ENCODE measurements around the gene IL17RA.
"Not testable (repeated sequence)": the region's sequence is repeated elsewhere in the genome, so short reads cannot be mapped to it uniquely, and the experiment has no call there.

IL17RA gene

DNA sequence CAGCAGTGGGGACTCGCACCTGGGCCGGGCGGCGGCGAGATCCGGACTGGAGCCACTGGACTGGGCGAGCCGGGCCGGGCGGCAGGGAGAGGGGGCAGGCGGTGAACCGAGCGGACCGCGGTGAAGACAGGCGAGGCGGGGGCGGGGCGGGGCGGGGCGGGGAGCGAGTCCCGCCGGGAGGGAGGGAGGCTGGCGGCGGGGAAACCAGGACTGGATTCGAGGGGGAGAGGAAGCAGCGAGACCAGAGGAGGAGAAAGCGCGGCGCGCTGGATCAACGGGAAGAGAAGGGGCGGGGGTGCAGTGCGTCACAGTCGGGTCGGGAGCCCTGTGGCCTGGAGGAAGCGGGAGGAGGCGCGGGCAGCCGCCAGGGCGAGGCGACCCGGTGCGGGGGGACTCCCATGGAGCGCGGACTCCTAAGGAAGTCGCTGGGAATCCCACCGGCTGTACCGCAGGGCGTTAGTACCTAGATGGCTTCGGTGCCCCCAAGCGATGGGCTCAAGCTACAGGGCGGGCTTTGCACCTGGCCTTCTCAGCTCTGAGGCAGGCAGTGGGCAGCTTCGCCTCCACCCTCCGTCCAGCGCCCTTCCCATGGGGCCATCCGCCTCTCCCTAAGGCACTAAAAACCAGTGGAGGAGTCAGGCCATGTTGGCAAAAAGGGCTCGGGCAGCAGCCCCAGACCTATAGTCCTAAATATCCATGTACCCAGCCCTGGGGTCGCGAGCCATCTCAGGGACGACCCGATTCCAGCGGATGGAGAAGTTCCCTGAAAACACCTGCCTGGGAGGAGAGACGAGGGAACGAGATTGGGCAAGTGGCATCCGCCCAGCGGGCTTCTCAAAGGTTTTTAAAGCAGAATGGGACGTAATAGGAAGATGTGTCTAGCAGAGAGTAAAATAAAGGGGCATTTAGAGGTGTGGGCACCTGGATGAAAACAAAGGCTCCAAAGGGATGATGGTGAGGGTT lies 36.7 kb downstream of the IL17RA start, which contains the start of gene TMEM121B:
Gene TMEM121B, minus strand, starts transcription at position 128 of the 963 bp plus-strand sequence. CDS start 233 bp downstream, outside the sequence.
- peak; percentile 85 for DNase-seq

DNA sequence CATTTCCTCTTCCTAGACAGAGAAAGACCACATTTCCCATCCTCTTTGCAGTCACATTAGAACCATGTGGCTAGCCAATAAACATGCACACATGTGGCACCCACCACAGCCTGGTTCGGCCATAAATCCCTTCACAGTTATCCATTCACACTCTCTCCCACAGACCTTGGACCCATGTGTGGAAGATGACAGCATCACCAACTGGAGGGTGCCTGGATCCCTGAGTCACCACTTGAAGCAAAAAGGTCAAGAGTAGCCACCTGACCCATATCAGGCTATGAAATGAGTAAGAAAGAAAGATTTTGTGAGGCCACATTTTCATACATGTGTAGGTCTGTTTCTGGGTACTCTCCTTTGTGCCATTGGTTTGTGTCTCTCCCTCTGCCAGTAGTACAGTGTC lies 45.4 kb downstream of the IL17RA start:
- no peak for DNase-seq

DNA sequence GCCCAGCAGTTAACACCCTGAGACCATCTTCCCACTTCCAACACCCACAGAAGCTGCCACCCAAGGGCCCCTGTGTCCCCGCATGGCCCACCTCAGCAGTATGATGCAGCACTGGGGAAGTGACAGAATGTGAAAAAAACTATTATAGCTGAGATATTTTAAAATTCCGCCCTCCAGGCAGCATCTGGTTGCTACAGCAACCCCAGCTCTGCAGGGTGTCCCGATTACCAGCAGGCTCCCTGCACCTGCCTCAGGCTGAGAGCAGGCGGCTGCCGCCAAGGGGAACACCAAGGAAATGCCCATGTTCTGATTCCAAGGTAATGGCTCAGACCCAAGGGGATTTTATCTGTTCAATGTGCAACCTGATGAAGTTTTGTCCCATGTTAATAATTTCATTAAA lies 46.9 kb downstream of the IL17RA start:
- peak; percentile 32 for DNase-seq

DNA sequence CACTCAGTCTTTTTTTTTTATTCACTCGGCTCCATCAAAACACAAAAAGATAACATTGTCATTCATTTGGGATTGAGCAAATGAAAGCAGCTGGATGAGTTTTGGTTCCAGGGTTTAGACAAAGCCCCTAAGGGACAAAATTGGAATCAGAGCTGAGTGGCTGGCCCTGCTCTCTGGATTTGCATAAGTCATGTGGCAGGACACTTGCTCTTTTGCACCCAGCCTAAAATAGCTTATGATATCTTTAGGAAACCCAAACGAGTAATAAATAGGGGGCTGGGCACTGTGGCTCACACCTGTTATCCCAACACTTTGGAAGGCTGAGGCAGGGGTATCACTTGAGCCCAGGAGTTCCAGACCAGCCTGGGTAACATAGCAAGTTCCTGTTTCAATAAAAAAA lies 47.3 kb downstream of the IL17RA start:
- DNase-seq, result no peak

DNA sequence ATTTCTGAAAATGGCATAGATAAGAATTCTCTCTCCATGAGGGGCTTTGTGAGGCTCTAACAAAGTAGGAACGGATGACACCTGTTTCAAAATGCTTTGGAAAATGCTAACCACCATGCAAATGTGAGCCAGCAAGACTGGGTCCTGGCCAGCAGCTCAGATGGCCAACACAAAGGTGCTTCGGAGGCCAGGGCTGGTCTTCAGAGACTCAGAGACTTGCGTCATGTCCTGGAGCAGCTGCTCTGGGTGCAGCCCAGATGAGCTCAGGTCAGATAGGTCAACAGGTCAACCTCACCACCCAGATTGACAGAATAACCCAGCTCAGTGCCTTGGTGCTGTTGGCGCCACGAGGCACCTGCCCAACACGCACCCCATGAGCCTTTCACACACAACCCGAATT lies 48.3 kb downstream of the IL17RA start:
- DNase-seq, result no peak

DNA sequence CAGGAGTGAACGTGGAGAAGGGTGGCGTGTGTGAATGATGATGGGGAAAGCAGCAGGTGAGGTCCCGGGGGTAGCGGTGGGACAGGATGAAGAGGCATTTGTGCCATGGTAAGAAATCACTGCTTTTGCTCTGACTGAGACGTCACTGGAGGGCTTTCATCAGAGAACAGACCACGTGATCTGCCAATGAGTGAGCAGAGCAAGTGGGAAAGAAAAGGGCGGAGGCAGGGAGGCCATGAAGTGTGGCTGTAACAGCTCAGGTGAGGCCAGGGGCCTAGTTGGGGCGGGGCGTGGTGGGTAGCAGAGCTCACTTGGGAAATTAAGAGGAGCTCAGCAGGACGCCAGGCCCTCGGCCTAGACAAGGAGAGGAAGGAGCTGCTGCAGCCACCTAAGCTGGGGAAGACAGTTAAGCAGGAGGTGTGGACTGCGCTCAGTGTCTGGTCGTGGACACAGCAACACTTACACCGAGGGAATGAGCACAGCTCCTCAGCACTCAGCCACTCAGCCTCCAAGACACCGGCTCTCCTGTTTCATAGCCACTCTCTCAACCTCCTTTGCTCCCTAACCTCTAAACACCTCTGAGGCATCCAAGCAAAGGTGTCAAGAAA lies 50.5 kb downstream of the IL17RA start:
- no peak for DNase-seq

DNA sequence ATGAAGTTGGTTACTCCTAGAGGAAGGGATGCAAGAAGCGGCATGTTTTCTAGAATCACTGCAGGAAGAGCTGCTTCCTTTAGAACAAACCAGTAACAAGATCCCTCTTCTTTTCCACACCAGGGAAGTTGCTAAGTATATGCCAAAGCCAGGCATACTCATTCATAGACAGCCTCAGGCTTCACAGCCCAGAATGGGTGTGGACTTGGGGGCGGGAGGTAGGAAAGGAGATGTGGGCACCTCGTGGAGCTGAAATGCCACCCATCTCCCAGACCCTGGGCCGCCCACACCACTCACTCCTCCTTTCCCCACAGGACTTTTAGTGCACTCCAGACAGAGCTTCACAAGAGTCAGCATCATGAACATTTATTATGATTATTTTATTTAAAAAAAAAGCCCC lies 52.4 kb downstream of the IL17RA start:
- DNase-seq, result no peak

DNA sequence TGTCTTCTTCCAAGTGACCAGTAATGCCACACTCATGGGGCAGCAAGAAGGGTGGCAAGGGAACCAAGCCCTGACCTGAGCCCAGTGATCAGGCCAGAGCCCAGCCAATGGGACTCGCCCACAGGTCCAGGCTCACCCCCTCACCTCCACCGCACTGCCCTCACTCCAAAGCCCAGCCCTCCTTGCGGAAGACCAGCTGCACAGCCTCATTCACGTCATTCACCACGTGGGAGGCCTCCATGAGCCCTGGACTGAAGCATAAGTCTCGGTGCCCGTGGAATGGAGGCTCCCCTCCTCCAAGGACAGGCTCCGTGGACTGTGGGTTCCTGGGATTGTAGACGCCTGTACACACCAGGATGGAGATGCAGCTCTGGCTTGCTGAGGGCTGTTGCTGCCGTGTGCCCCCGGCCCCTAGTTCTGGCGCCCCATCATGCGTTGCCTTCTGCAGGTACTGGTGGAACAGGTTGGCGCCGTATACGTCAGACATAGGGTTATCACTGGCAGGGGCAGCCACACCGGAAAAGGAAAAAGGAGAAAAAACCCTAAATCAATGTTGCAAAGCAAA lies 53.1 kb downstream of the IL17RA start:
- DNase-seq, result no peak

DNA sequence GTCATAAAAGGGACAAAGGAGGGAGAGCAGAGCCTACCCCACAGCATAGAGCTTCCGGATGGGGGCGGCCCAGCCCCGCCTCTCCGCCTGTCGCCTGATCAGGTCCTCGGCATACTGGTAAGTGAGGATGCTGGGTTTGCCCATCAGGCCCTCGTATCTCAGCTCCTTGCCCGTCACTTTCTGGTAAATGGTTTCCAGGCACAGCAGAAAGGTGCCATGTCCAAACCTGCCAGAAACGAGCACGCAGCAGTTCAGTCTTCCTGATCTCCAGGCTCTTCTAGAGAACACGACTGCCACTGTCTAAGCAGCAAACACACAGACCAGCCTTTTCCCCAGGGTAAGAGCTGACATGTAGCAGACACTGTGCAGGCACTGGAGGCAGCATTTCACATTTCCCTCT lies 53.7 kb downstream of the IL17RA start:
- DNase-seq, result no peak

DNA sequence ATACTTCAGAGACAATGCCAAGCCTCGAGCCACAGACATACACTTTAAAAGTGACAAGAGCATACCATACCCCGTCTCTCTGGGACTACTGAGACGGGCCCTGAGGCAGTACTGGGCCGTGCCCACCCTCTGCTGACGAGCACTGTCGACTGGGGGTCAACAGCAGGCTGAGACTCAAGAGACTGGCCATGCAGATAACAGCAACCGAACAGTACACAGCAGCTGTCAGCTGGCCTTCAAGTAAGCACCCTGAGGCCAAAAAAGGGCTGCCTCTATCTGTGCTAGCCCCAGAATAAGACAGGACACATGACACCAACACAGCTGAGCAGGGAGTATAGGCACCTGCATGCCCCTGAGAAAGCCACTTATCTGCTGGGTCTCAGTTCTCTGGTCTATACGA lies 55.2 kb downstream of the IL17RA start:
- DNase-seq, result no peak

DNA sequence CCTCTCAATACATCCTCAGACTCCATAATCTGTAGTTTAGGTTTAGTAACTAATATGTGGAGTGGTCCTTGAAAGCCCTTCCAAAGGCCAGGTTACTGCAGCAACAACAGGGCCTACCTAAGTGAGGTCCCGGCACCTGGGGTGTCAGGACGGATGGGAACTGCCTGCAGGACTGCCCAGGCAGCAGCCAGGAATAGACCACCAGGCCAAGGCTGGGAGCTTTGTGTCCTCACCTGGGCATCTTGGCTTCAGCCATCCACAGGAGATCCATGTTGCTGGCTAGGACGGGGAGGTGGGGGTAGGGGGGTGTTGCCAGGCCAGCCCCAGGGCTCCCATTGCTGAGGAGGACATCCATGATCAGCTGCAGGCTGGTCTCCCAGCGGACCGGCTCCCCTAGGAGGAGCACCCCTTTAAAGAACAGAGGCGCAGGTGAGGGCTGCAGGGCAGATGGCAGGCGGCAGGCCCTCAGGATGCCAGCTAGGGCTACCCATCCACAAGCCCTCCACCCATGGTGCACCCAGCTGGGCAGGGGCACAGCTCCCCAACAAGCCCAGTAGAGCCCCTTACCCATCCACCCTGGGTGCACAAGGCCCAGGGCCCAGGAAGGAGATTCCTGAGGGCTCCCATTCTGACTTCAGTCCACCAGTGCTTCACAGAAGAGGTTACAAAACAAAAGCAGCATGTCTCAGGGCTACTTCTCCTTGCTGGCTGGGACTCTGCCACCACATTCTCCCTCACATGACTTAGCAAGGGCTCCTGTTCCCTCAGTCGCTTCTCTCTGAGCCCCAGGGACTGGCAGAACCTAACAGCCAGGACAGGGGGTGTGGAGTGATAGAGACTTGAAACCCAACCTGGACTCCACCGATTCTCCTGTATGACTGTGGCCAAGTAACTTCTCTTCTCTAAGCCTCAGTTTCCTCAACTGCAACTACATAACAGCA lies 56.3 kb downstream of the IL17RA start:
- no peak for DNase-seq

DNA sequence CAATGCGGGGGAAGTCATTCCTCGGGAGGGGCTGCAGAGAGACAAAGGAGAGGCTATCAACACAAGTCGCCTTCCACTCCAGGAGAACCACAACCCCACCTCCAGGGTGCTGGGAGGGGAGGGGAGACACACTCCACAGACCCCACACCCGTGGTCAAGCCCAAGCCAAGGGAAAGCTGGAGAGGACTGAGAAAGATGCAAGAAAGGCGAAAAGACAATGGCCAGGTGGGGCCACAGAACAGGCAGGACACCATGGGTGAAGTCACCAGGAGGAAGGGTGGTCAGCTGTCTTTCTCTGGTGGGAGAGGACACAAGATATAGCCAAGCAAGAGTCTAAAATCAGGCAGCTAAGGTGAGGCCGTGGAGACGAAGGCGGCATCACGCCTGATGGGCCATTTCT lies 58.3 kb downstream of the IL17RA start:
- no peak for DNase-seq

DNA sequence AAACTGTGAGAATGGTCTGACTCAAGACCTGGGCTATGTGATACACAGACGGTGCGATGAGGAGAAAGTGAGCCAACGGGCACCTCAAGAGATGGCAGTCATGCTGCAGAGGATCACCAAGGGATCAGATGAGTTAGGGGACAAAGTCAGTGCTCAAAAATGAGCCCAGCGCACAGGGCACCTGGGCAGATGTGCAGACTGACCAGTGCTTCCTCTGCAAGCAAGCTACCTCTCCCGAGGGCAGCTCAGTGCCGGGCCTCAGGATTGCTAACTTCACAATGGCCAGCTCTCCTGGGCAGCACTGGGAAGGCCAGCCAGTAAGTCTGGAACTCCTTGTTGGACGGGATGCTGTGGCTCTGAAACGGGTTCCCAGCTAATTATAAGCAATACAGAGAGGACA lies 59.0 kb downstream of the IL17RA start:
- no peak for DNase-seq

DNA sequence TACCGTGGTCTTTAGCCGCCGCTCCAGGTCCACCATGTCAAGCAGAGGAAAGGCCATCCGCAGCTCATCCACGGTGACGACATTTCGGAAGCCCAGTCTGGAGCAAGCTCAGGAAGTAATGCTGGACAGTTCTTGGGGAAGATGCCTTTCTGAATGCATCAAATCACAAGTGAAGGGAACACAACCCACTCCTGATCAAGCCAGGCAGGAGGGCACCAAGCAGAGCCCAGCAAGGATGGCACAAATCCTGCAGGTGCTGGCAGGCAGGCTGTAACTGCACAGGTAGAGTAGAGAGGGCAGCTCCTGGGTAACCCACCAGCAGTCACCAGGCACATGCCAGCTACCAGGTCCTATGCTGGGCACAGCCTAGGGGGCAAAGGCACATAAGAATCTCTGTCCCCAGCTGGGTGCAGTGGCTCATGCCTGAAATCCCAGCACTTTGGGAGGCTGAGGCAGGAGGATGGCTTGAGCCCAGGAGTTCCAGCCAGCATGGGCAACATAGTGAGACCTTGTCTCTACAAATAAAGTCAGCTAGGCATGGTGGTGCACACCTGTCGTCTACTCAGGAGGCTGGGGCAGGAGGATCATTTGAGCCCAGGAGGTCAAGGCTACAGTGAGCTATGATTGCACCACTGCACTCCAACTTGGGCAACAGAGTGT lies 60.4 kb downstream of the IL17RA start:
- DNase-seq, result no peak

DNA sequence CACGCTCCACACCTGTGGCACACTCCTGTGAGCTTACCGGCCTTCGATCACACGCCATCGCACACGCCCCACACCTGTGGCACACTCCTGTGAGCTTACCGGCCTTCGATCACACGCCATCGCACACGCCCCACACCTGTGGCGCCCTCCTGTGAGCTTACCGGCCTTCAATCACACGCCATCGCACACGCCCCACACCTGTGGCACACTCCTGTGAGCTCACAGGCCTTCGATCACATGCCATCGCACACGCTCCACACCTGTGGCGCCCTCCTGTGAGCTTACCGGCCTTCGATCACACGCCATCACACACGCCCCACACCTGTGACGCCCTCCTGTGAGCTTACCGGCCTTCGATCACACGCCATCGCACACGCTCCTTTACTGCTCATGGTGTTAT lies 62.7 kb downstream of the IL17RA start:
- DNase-seq, result not testable (repeated sequence)

DNA sequence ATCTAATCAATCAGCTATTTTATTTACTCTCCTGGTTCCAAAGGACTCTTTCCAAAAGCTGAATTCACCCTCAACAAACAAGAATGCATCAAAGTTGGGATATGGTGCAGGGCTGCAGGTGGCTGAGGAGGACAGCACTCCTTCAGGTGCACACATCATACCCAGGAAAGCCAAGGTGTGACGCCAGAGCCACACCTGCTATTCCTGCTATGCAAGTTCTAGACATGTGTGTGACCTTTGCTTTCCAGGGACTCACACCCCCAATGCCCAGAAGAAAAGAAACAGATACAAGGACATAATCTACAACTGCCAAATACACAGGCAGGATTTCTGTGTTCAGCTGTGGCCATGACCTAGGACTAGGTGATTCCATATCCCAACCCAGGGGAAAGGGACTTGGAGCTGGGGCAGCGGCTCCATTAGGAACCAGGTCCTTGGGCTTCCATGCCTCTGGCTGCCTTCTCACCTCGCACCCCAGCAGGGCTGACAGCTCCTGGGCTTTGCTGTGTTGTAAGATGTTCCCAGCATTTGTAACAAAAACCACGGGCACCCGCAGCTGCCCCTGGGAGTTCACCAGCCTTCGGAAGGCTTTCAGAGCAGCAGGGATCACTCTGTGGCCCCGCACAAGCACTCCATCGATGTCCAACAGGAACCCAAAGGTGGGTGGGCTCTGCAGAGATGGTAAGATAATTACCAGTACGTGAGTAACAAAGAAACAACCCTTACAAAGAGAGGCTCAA lies 64.4 kb downstream of the IL17RA start:
- DNase-seq, result no peak

DNA sequence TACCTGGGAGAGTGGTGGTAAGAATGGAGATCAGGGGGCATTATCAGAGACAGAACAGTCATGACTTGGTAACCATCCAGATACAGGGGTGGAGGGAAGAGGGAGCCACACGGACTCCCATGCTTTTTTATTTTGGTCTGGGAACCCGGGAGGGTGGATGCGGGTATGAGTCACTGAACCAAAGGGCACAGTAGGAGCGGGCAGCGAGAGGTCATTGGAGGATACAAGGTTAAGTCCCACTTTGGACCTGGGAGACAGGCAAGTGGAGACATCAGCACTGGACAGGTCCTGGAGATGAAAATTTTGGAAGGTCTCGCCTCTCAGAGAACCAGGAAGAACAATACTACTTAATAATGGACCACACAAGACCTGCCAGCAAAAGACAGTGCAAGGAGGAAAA lies 67.5 kb downstream of the IL17RA start:
- no peak for DNase-seq

DNA sequence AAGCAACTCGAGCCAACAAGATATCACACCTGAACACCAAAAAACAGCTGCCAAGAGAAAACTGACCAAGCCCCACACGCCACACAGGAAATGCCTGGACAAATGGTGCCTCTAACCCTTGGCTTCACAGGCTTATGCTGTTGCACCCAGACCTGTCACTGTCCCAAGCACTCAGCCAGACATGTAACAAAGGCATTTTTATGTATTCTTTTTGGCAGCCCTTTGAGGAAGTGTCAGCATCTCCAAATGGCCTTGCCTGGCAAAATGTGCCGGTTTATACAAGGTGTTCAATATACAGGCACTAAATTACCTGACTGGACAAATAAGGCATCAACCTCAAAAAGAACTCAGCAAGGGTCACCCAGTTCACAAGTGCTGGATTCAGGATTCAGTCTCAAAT lies 68.2 kb downstream of the IL17RA start:
- no peak for DNase-seq

DNA sequence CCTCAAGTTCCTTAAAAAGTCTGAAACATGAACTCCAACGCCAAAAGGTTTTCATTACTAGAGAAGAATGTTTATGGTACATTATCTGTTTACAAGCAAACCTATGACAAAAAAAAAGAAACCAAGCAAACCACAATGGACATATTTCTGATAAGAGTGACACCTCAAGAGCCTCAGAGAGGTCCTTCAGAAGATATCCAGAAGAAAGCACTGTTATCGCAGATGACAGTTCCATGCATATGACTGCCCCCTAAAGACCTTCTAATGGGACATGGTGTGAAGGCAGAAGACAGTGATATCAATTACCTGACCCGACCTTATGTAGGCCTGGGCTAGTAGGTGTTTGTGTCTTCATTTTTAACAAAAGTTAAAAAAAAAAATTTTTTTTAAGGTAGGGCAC lies 71.1 kb downstream of the IL17RA start:
- no peak for DNase-seq

DNA sequence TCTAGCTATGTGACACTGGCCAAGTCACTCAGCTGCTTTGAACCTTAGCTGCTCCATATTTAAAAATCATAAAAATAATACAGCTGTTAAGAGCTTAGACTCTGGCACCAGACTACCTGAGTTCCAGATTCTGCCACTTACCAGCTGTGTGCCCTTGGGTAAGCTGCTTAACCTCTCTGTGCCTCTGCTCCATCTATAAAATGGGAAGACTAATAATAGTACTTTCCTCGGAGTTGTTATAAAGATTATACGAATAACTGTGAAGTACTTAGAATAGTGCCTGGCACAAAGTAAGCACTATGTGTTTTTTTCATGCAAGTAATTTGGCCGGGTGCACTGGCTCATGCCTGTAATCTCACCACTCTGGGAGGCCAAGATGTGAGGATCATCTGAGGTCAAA lies 72.9 kb downstream of the IL17RA start:
- DNase-seq, result no peak

DNA sequence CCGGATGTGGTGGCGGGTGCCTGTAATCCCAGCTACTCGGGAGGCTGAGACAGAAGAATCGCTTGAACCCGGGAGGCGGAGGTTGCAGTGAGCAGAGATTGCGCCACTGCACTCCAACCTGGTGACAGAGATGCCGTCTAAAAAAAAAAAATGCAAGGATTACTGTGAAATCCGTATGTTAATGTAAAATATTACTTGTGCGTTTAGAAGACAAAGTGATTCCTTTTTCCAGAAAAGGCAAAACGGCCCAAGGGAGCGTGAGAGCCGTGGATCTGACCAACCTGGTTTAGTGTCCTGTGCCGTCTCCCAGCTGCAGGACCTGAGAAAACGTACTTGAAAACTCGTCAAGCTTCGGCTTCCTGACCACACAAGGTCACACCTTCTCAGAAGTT lies 73.4 kb downstream of the IL17RA start:
- DNase-seq, result no peak
